ENCODE results near the gene PNRC2.

DNA sequence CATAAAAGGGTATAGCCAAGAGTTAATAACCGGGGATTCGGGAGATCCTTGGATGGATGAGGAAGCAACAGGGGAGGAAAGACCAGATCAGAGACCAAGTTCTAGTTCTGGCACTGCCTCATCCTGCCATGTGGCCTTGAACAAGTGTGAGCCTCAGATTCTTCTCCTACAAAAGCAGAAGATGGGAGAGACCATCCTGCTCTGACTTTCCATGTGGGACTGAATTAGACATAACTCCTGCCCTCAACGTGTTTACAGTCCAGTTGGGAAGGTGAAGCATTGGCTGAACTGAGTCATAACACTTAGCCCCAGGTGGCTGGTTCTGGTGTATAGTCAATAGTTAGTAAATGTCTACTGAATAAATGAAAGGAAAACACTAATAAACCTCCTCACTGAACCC lies 34.3 kb upstream of the PNRC2 start:
- TF ChIP-seq POLR2A (IDR thresholded peaks at IDR 0.05; ENCODE audit: low read length) (no peak), GATA1 (IDR thresholded peaks at IDR 0.05; ENCODE audit: low read depth, low read length) (no peak)

Measured in erythroblast (primary cell).